NCI-H2171 (cell line): Measurements from ENCODE around the gene SORBS1.

Experiments
- DNase-seq: peaks from one replicate; lab custom pipeline; 2025; lab: John Stamatoyannopoulos, UW

SORBS1 gene

GRCh38 chr10:95435548-95436279 is 125.5 kb downstream of the SORBS1 start:
- no peak for DNase-seq

- DNase-seq, result no peak
Measured at GRCh38 chr10:95434583-95434982, 126.6 kb downstream of the SORBS1 start.

GRCh38 chr10:95431900-95432342 is 129.2 kb downstream of the SORBS1 start:
- DNase-seq, result no peak

- no peak for DNase-seq
Measured at GRCh38 chr10:95430231-95430951, 130.8 kb downstream of the SORBS1 start.

- no peak for DNase-seq
Measured at GRCh38 chr10:95429639-95430038, 131.5 kb downstream of the SORBS1 start.

GRCh38 chr10:95428701-95429100 is 132.5 kb downstream of the SORBS1 start:
- no peak for DNase-seq

GRCh38 chr10:95426482-95426881 is 134.7 kb downstream of the SORBS1 start:
- no peak for DNase-seq

GRCh38 chr10:95425592-95426465 is 135.3 kb downstream of the SORBS1 start:
- DNase-seq, result no peak

- DNase-seq, result no peak
Measured at GRCh38 chr10:95423164-95424005, 137.8 kb downstream of the SORBS1 start.

- no peak for DNase-seq
Measured at GRCh38 chr10:95422233-95422632, 138.9 kb downstream of the SORBS1 start.

GRCh38 chr10:95421782-95422181 is 139.4 kb downstream of the SORBS1 start:
- DNase-seq, result no peak

- no peak for DNase-seq
Measured at GRCh38 chr10:95419399-95419798, 141.8 kb downstream of the SORBS1 start.

- DNase-seq, result no peak
Measured at GRCh38 chr10:95416973-95417372, 144.2 kb downstream of the SORBS1 start.

- DNase-seq, result no peak
Measured at GRCh38 chr10:95416270-95416669, 144.9 kb downstream of the SORBS1 start.

- DNase-seq, result no peak
Measured at GRCh38 chr10:95415621-95416031, 145.5 kb downstream of the SORBS1 start.

GRCh38 chr10:95414844-95415485 is 146.2 kb downstream of the SORBS1 start:
- no peak for DNase-seq

GRCh38 chr10:95414016-95414830 is 146.9 kb downstream of the SORBS1 start:
- no peak for DNase-seq

- no peak for DNase-seq
Measured at GRCh38 chr10:95413588-95413987, 147.6 kb downstream of the SORBS1 start.

GRCh38 chr10:95411635-95412034 is 149.5 kb downstream of the SORBS1 start:
- no peak for DNase-seq
